HG03575 (cell line): ENCODE data around the gene SORCS1.

Experiments used
- ATAC-seq: cut with Tn5 transposase; IDR thresholded peaks from one replicate; pipeline ENCODE4 v1.9.1; 2021; ENCODE audit not compliant: unreplicated experiment, insufficient number of reproducible peaks, low FRiP score; ENCODE audit errors: extremely low read depth

SORCS1 gene

GRCh38 chr10:106815427-106816043, 349.0 kb downstream of the SORCS1 start:
- ATAC-seq: no peak

GRCh38 chr10:106804992-106805582, 359.4 kb downstream of the SORCS1 start:
- no peak for ATAC-seq

GRCh38 chr10:106802949-106803348, 361.6 kb downstream of the SORCS1 start:
- no peak for ATAC-seq

GRCh38 chr10:106799776-106800175, 364.7 kb downstream of the SORCS1 start:
- no peak for ATAC-seq

- ATAC-seq: peak; percentile 87
These were observed 368.9 kb downstream of the SORCS1 start for GRCh38 chr10:106795619-106796018.

GRCh38 chr10:106793617-106794016, 370.9 kb downstream of the SORCS1 start:
- no peak for ATAC-seq

GRCh38 chr10:106789623-106790022, 374.9 kb downstream of the SORCS1 start:
- no peak for ATAC-seq

- no peak for ATAC-seq
These were observed 375.5 kb downstream of the SORCS1 start for GRCh38 chr10:106788982-106789381.

GRCh38 chr10:106785528-106785927, 379.0 kb downstream of the SORCS1 start:
- no peak for ATAC-seq

- ATAC-seq: no peak
These were observed 383.9 kb downstream of the SORCS1 start for GRCh38 chr10:106780632-106781031.

- ATAC-seq: no peak
These were observed 386.7 kb downstream of the SORCS1 start for GRCh38 chr10:106777841-106778240.

GRCh38 chr10:106775127-106775526, 389.4 kb downstream of the SORCS1 start:
- no peak for ATAC-seq

GRCh38 chr10:106772957-106773356, 391.5 kb downstream of the SORCS1 start:
- ATAC-seq: no peak

- ATAC-seq: no peak
These were observed 393.4 kb downstream of the SORCS1 start for GRCh38 chr10:106771154-106771553.

- no peak for ATAC-seq
These were observed 396.3 kb downstream of the SORCS1 start for GRCh38 chr10:106768204-106768603.

- ATAC-seq: no peak
These were observed 398.6 kb downstream of the SORCS1 start for GRCh38 chr10:106765928-106766327.

GRCh38 chr10:106765241-106765754, 399.2 kb downstream of the SORCS1 start:
- no peak for ATAC-seq

GRCh38 chr10:106764360-106764759, 400.1 kb downstream of the SORCS1 start:
- no peak for ATAC-seq

GRCh38 chr10:106761906-106762305, 402.6 kb downstream of the SORCS1 start:
- ATAC-seq: no peak

- no peak for ATAC-seq
These were observed 407.0 kb downstream of the SORCS1 start for GRCh38 chr10:106757521-106757920.

- ATAC-seq: no peak
These were observed 413.4 kb downstream of the SORCS1 start for GRCh38 chr10:106751091-106751490.
